Activated B cell treated with CpG ODN at 0.5 μM for 24 hours (primary cell): ENCODE data around the gene IRS2. TPM values are rescaled to one million over a fixed set of nuclear protein-coding genes. Genes with fewer than 3 reads are reported as not detected.

Source experiments
- ATAC-seq: fragments of 200-7000 bp; cut with Tn5 transposase; one replicate; pipeline ENCODE4 v1.10.0; 2021; ENCODE audit warnings: low read depth, mild to moderate bottlenecking, moderate library complexity
- CTCF ChIA-PET: fragments of 350-600 bp; sonication (Branson Sonifier 250); formaldehyde crosslinking; loops from one replicate; lab custom pipeline; 2021; ENCODE audit warnings: antibody characterized with exemption; lab: Charles Lee
- POLR2A ChIA-PET: fragments of 350-600 bp; sonication (Branson Sonifier 250); formaldehyde crosslinking; loops from one replicate; lab custom pipeline; 2021; ENCODE audit warnings: antibody characterized with exemption; lab: Charles Lee
- DNase-seq: peaks from one replicate; pipeline ENCODE4 v3.0.0; 2022
- H3K27ac Mint-ChIP-seq: one replicate; pipeline ENCODE4 v1.8.0; 2020; ENCODE audit warnings: mixed read lengths
- H3K27me3 Mint-ChIP-seq: one replicate; pipeline ENCODE4 v1.8.0; 2021; ENCODE audit warnings: mixed read lengths
- H3K36me3 Mint-ChIP-seq: one replicate; pipeline ENCODE4 v1.8.0; 2021; ENCODE audit warnings: low read depth, mixed read lengths
- H3K4me1 Mint-ChIP-seq: one replicate; pipeline ENCODE4 v1.8.0; 2021; ENCODE audit warnings: mixed read lengths
- H3K4me3 Mint-ChIP-seq: one replicate; pipeline ENCODE4 v1.8.0; 2020; ENCODE audit warnings: mild to moderate bottlenecking, mixed read lengths
- H3K9me3 Mint-ChIP-seq: one replicate; pipeline ENCODE4 v1.8.0; 2020; ENCODE audit warnings: mixed read lengths
- intact Hi-C: fragments of 100-400 bp; cut with micrococcal nuclease; formaldehyde crosslinking; loops from one replicate; pipeline ENCODE4 v1.15.1; 2024
- total RNA-seq: library from RNA; stranded (reverse); gene quantifications from 2 replicates; pipeline ENCODE4 v1.2.3, GENCODE V29; 2022
- TF ChIP-seq, protein P1 (sequence below): fragments of 200-600 bp; IDR thresholded peaks from one replicate; pipeline ENCODE4 v1.8.0; 2022; ENCODE audit warnings: antibody characterized with exemption, mild to moderate bottlenecking

The IRS2 gene
- total RNA-seq, 1 donor from 2014 or later, result 4.2 TPM

DNA sequence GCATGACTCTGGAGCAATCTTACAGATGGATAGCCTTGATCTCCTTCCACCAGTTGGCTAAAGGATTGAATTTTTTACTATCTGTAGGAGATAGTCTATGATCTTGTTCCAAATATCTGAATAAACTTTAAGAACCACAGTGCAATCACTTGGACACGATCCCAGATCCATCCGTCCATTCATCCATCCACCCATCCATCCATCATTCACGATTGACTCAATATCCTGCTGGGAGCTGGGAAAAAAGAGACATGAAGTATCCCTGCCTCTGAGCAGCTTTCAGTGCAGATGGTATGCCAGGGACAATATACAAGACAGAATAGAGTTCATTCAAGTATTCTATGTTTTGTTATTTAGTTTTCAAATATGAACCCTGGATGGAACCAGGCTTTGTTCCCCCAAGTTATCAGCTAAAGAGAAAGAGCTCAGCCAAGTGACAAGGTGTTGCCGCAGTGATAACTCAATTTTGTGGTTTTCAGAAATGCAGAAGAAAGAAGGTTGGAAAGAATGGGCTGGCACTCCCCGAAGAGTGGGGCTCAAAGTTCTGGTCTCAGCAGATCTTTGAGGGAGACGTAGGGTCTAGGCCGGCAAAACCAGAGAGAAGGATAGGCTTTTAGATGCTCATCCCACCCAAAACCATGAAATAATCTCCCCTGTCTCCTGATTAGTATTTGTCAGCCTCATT lies 66.3 kb downstream of the IRS2 start:
- ATAC-seq (no peak), DNase-seq (no peak)
- H3K4me1 Mint-ChIP-seq, result no peaks in the 10 kb centered on the region
- CTCF ChIA-PET, result no interaction called here
- no peak overlapping the region for H3K4me3 Mint-ChIP-seq
- POLR2A ChIA-PET, result no interaction called here
- no peaks in the 10 kb centered on the region for H3K9me3 Mint-ChIP-seq
- no peaks in the 10 kb centered on the region for H3K36me3 Mint-ChIP-seq
- TF ChIP-seq, protein P1, sequence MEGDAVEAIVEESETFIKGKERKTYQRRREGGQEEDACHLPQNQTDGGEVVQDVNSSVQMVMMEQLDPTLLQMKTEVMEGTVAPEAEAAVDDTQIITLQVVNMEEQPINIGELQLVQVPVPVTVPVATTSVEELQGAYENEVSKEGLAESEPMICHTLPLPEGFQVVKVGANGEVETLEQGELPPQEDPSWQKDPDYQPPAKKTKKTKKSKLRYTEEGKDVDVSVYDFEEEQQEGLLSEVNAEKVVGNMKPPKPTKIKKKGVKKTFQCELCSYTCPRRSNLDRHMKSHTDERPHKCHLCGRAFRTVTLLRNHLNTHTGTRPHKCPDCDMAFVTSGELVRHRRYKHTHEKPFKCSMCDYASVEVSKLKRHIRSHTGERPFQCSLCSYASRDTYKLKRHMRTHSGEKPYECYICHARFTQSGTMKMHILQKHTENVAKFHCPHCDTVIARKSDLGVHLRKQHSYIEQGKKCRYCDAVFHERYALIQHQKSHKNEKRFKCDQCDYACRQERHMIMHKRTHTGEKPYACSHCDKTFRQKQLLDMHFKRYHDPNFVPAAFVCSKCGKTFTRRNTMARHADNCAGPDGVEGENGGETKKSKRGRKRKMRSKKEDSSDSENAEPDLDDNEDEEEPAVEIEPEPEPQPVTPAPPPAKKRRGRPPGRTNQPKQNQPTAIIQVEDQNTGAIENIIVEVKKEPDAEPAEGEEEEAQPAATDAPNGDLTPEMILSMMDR, result no peak
- intact Hi-C loops, result no loop called here
- no peak overlapping the region for H3K27ac Mint-ChIP-seq
- H3K27me3 Mint-ChIP-seq, result peaks cover 8% of the 10 kb centered on the region

DNA sequence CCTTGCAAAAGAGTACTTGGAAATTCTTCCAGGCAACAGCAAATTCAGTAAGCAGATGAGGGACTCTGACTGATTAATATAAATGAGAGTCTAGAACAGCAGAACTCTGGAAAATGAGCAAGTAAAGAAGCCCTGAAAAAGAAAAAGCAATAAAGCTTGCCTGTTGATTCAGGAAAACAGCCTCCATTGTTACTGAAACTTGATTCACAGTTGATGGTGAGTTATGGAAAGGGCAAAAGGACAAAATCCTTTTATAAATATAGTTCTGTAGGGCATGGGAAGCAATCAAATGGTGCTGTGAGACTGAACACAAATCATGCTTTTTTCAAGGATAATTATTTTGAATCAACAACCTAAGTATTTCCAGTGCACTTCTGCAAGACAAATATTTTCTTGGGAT lies 67.7 kb downstream of the IRS2 start:
- ChIA-PET CTCF (no interaction called here), POLR2A (no interaction called here)
- no peaks in the 10 kb centered on the region for H3K36me3 Mint-ChIP-seq
- H3K27ac Mint-ChIP-seq, result no peak overlapping the region
- intact Hi-C loops, result no loop called here
- TF ChIP-seq, protein P1, result no peak
- ATAC-seq, result no peak
- no peaks in the 10 kb centered on the region for H3K9me3 Mint-ChIP-seq
- no peak overlapping the region for H3K4me3 Mint-ChIP-seq
- H3K4me1 Mint-ChIP-seq, result no peaks in the 10 kb centered on the region
- no peak for DNase-seq
- peaks cover 8% of the 10 kb centered on the region for H3K27me3 Mint-ChIP-seq

DNA sequence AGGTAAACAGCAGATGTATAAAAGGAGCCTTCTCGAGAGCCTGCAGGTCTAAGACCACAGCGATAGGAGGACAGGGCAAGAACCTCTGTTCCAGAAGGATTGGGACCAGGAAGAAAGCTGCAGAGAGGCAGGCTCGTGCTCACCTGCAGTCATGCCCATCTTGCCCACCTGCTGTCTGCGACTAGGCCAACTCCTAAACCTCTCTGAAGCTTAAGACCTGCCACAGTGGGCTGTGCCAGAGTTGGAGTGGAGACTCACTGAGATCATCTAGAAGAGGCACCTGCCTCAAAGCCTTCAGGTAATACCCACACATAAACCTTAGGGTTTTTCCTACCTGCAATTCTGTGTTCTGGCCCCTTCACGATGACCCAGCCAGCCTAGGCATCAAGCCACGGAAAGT lies 68.7 kb downstream of the IRS2 start:
- H3K4me1 Mint-ChIP-seq, result no peaks in the 10 kb centered on the region

DNA sequence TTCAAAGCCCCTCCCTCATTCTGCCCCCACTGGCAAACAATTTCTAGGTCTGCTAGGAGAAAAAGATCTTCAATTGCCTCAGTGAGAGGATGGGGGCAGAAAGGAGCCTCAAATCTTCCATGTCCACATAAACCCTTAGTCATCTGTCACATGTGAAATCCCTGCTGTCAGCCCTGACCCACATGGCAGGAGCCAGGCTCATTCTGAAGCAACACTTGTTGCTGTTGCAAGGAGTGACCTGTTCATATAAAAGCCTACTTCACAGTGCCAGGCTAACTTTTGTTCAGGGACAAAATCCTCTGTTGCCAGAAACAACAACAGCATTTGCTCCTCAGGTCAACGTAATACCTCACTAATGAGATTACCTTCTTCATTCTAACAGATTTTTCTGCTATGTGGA lies 70.5 kb downstream of the IRS2 start:
- ChIA-PET POLR2A (no interaction called here), CTCF (no interaction called here)
- DNase-seq (no peak), ATAC-seq (no peak)
- intact Hi-C loops, result no loop called here
- no peak overlapping the region for H3K27ac Mint-ChIP-seq
- TF ChIP-seq, protein P1, result no peak
- no peaks in the 10 kb centered on the region for H3K9me3 Mint-ChIP-seq
- no peaks in the 10 kb centered on the region for H3K36me3 Mint-ChIP-seq
- H3K27me3 Mint-ChIP-seq, result peaks cover 11% of the 10 kb centered on the region
- no peaks in the 10 kb centered on the region for H3K4me1 Mint-ChIP-seq
- H3K4me3 Mint-ChIP-seq, result no peak overlapping the region

More for the DNA sequence above, 68.7 kb downstream of the IRS2 start:
- TF ChIP-seq, protein P1, result no peak
- intact Hi-C loops, result no loop called here
- Mint-ChIP-seq H3K36me3 (no peaks in the 10 kb centered on the region), H3K27ac (no peak overlapping the region), H3K9me3 (no peaks in the 10 kb centered on the region), H3K27me3 (peaks cover 11% of the 10 kb centered on the region), H3K4me3 (no peak overlapping the region)
- CTCF ChIA-PET, result no interaction called here
- DNase-seq (no peak), ATAC-seq (no peak)
- POLR2A ChIA-PET, result no interaction called here

DNA sequence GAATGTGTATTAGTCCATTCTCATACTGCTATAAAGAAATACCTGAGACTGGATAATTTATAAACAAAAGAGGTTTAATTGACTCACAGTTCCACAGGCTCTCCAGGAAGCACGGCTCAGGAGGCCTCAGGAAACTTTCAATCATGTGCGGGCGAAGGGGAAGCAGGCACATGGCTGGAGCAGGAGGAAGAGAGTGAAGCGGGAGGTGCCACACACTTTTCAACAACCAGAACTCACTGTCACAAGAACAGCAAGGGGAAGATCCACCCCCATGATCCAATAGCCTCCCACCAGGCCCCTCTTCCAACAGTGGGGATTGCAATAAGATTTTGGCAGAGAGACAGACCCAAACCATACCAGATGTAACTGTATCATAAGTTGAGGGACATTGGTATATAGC lies 72.7 kb downstream of the IRS2 start:
- H3K4me3 Mint-ChIP-seq, result no peak overlapping the region
- intact Hi-C loops, result no loop called here
- peaks cover 3% of the 10 kb centered on the region for H3K27me3 Mint-ChIP-seq
- no peaks in the 10 kb centered on the region for H3K9me3 Mint-ChIP-seq
- H3K36me3 Mint-ChIP-seq, result no peaks in the 10 kb centered on the region
- no peak for ATAC-seq
- ChIA-PET CTCF (no interaction called here), POLR2A (no interaction called here)
- no peak overlapping the region for H3K27ac Mint-ChIP-seq
- TF ChIP-seq, protein P1, result no peak
- no peak for DNase-seq
- H3K4me1 Mint-ChIP-seq, result no peaks in the 10 kb centered on the region
